K562 (cell line): ENCODE data around the gene PRKCB. TPM values are rescaled to one million over a fixed set of nuclear protein-coding genes. Genes with fewer than 3 reads are reported as not detected.
A peak's percentile ranks its signal among the peaks of the same experiment; 100 is the strongest.

Experiments used
- ATAC-seq: fragments of 200-7000 bp; cut with Tn5 transposase; 3 replicates; pipeline ENCODE4 v1.9.1; 2020; ENCODE audit warnings: moderate library complexity
- BruUV-seq: library from RNA; stranded (reverse); fragments of 400-500 nt; replicated peaks from 2 replicates; lab custom pipeline; 2021; lab: Mats Ljungman, UMichigan
- CTCF ChIA-PET: fragments of 300-600 bp; formaldehyde crosslinking; extraction: SDS; loops from one replicate; lab custom pipeline; 2021; ENCODE audit warnings: low intra/inter-chr PET ratio; lab: Yijun Ruan, JAX
- POLR2A ChIA-PET: fragments of 300-600, 350-650 bp; sonication (Branson Sonifier 250); formaldehyde crosslinking; extraction: SDS; loops from one replicate; lab custom pipeline; 2021; ENCODE audit warnings: antibody characterized with exemption, inconsistent platforms; lab: Yijun Ruan, JAX
- DNase-seq, 4 experiments: peaks; one replicate each; pipeline versions ENCODE4 v3.0.0 to v3.0.0-alpha.2; 2011 to 2018; ENCODE audit warnings: low spot score in 3 of 4, mixed read lengths in 3 of 4; ENCODE audit errors: extremely low read depth in 1 of 4
- FAIRE-seq: peaks from 2 replicates; lab custom pipeline; 2011; peaks lifted over from hg19 to GRCh38; lab: Jason Lieb, UNC
- H2AFZ ChIP-seq: 2 replicates; pipeline ENCODE4 v1.6.0; 2011; ENCODE audit warnings: low read depth, low read length, control low read depth, inconsistent platforms
- H3K27ac ChIP-seq: fragments of 200-600 bp; 3 replicates; pipeline ENCODE4 v1.8.0; 2011; ENCODE audit warnings: low read depth, mild to moderate bottlenecking, control low read depth, inconsistent platforms, low read length, moderate library complexity, mixed read lengths; ENCODE audit errors: extremely low read depth
- H3K27me3 ChIP-seq, 2 experiments: fragments of 300-600 bp in 1 of 2; 2 replicates in 1 of 2; 3 replicates in 1 of 2; pipeline versions ENCODE4 v1.6.0 to v1.8.0; 2011; ENCODE audit warnings: inconsistent platforms in 2 of 2, low read length in 2 of 2, mild to moderate bottlenecking in 1 of 2, mixed read lengths in 1 of 2, moderate library complexity in 1 of 2; ENCODE audit not compliant: control insufficient read depth in 2 of 2, insufficient read depth in 2 of 2
- H3K36me3 ChIP-seq: fragments of 300-600 bp; 3 replicates; pipeline ENCODE4 v1.8.0; 2011; ENCODE audit warnings: mild to moderate bottlenecking, low read length, inconsistent platforms; ENCODE audit not compliant: control insufficient read depth, insufficient read depth
- H3K4me1 ChIP-seq, 2 experiments: fragments of 200-600 bp in 1 of 2; replicated peaks in 1 of 2; 2 replicates in 1 of 2; 3 replicates in 1 of 2; pipeline versions ENCODE4 v1.5.1 to v1.8.0; 2011; ENCODE audit warnings: inconsistent platforms in 2 of 2, low read length in 2 of 2, mild to moderate bottlenecking in 1 of 2, mixed read lengths in 1 of 2, moderate library complexity in 1 of 2; ENCODE audit not compliant: control insufficient read depth in 2 of 2, insufficient read depth in 2 of 2
- H3K4me2 ChIP-seq: 2 replicates; pipeline ENCODE4 v1.6.1; 2011; ENCODE audit warnings: low read length, control low read depth, inconsistent platforms, mixed read lengths; ENCODE audit not compliant: insufficient read depth
- H3K4me3 ChIP-seq: fragments of 200-600 bp; sonication (generic), shearing (Covaris generic); 2 replicates; pipeline ENCODE4 v1.5.1; 2016; ENCODE audit warnings: control low read depth, inconsistent platforms
- H3K79me2 ChIP-seq: fragments of 200-600 bp; 3 replicates; pipeline ENCODE4 v1.8.0; 2011; ENCODE audit warnings: low read length, inconsistent platforms; ENCODE audit not compliant: control insufficient read depth, insufficient read depth
- H3K9ac ChIP-seq, 2 experiments: 2 replicates each; pipeline versions ENCODE4 v1.6.0 to v1.6.1; 2011; ENCODE audit warnings: low read depth in 2 of 2, low read length in 2 of 2, control low read depth in 1 of 2, inconsistent platforms in 1 of 2, mild to moderate bottlenecking in 1 of 2, mixed read lengths in 1 of 2; ENCODE audit not compliant: insufficient read depth in 1 of 2
- H3K9me1 ChIP-seq: one replicate; pipeline ENCODE4 v1.6.0; 2011; ENCODE audit warnings: inconsistent platforms, mild to moderate bottlenecking, low read length, moderate library complexity; ENCODE audit not compliant: control insufficient read depth, insufficient read depth
- H3K9me3 ChIP-seq: replicated peaks from 2 replicates; pipeline ENCODE4 v1.5.1; 2011; ENCODE audit warnings: low read depth, low read length, inconsistent platforms; ENCODE audit not compliant: control insufficient read depth, insufficient read depth
- H4K20me1 ChIP-seq: replicated peaks from 2 replicates; pipeline ENCODE4 v1.6.1; 2011; ENCODE audit warnings: low read length, inconsistent platforms, mixed read lengths; ENCODE audit not compliant: control insufficient read depth, insufficient read depth
- ATF1 ChIP-seq, 2 experiments: fragments of 450-650 bp in 1 of 2; IDR thresholded peaks; 2 replicates each; pipeline ENCODE4 v1.6.1; 2016; ENCODE audit warnings: missing compliant biosample characterization in 1 of 2, missing genetic modification characterization in 1 of 2
- BCL6 ChIP-seq: fragments of 250-450 bp; sonication (Bioruptor Pico); IDR thresholded peaks from 2 replicates; pipeline ENCODE4 v1.4.0; 2020
- BCOR ChIP-seq: fragments of 450-650 bp; IDR thresholded peaks from 2 replicates; pipeline ENCODE4 v1.6.1; 2016
- BHLHE40 ChIP-seq: IDR thresholded peaks from 2 replicates; pipeline ENCODE4 v1.6.1; 2011; ENCODE audit warnings: low read length, improper control_type of control experiment
- ESRRA ChIP-seq: fragments of 450-650 bp; IDR thresholded peaks from 2 replicates; pipeline ENCODE4 v1.6.1; 2014; ENCODE audit warnings: low read depth, mild to moderate bottlenecking, moderate library complexity, borderline replicate concordance
- HNRNPL ChIP-seq: fragments of 200-400 bp; formaldehyde crosslinking; IDR thresholded peaks from 2 replicates; pipeline ENCODE4 v1.6.1; 2017; ENCODE audit warnings: low read depth, mild to moderate bottlenecking, low read length
- KDM1A ChIP-seq, 2 experiments: fragments of 450-650 bp; IDR thresholded peaks; 2 replicates each; pipeline ENCODE4 v1.6.1; 2016; ENCODE audit warnings: mild to moderate bottlenecking in 2 of 2
- MTA1 ChIP-seq: fragments of 450-650 bp; IDR thresholded peaks from 2 replicates; pipeline ENCODE4 v1.6.1; 2017; ENCODE audit warnings: borderline replicate concordance
- POLR2AphosphoS2 ChIP-seq: IDR thresholded peaks from 2 replicates; pipeline ENCODE4 v1.6.1; 2012; ENCODE audit warnings: low read length, improper control_type of control experiment
- RBM25 ChIP-seq: fragments of 200-400 bp; formaldehyde crosslinking; IDR thresholded peaks from 2 replicates; pipeline ENCODE4 v1.6.1; 2018; ENCODE audit warnings: low read length, low read depth, moderate library complexity; ENCODE audit not compliant: severe bottlenecking
- RERE ChIP-seq: sonication (generic); formaldehyde crosslinking; IDR thresholded peaks from 2 replicates; pipeline ENCODE4 v1.8.0; 2023; ENCODE audit warnings: missing genetic modification reagents, mild to moderate bottlenecking, borderline replicate concordance
- RFX1 ChIP-seq: fragments of 450-650 bp; IDR thresholded peaks from 2 replicates; pipeline ENCODE4 v1.6.1; 2016; ENCODE audit warnings: mild to moderate bottlenecking, moderate library complexity
- SREBF2 ChIP-seq: sonication (generic); formaldehyde crosslinking; IDR thresholded peaks from 2 replicates; pipeline ENCODE4 v1.4.0; 2020; ENCODE audit warnings: mild to moderate bottlenecking, missing genetic modification reagents
- ZNF184 ChIP-seq: sonication (generic); formaldehyde crosslinking; IDR thresholded peaks from 2 replicates; pipeline ENCODE4 v1.5.0; 2020; ENCODE audit warnings: missing genetic modification reagents
- ZNF354B ChIP-seq: fragments of 250-450 bp; sonication (Bioruptor Pico); IDR thresholded peaks from 2 replicates; pipeline ENCODE4 v1.4.0; 2020
- ZNF507 ChIP-seq: conservative IDR thresholded peaks from 2 replicates; pipeline ENCODE4 v1.6.1; 2017; ENCODE audit warnings: missing genetic modification characterization, missing compliant biosample characterization
- ZNF57 ChIP-seq: fragments of 450-650 bp; formaldehyde crosslinking; IDR thresholded peaks from 2 replicates; pipeline ENCODE4 v1.4.0; 2020; ENCODE audit warnings: mild to moderate bottlenecking, moderate library complexity
- ZNF766 ChIP-seq: fragments of 200-800 bp; sonication (Bioruptor generic); conservative IDR thresholded peaks from 2 replicates; pipeline ENCODE4 v1.6.1; 2016; ENCODE audit warnings: missing genetic modification characterization, missing compliant biosample characterization
- WGBS: fragments of 100-300 bp; shearing (Covaris generic); methylation state at CpG from one replicate; pipeline ENCODE4 v1.1.6; 2016; ENCODE audit warnings: low coverage, mixed read lengths; ENCODE audit not compliant: insufficient coverage; ENCODE audit errors: missing lambda C conversion rate; 5-methylcytosine and 5-hydroxymethylcytosine counted together
- in situ Hi-C: fragments of 300-500 bp; cut with MboI; formaldehyde crosslinking; loops from 4 replicates; pipeline ENCODE4 v1.15.0; 2018; ENCODE audit warnings: inconsistent platforms, mixed read lengths
- intact Hi-C: fragments of 100-400 bp; cut with micrococcal nuclease; formaldehyde crosslinking; loops from 2 replicates; pipeline ENCODE4 v1.14.2; 2022
- polyA plus RNA-seq, 8 experiments: library from polyadenylated mRNA; depleted of rRNA in 4 of 8; stranded (reverse) in 5 of 8; unstranded in 3 of 8; fragments of >200 nt; fragmentation: Nextera tagmentation in 2 of 8; fragmentation: Illumina TruSeq in 1 of 8; extraction: Ambion mirVana in 2 of 8; extraction: Trizol in 1 of 8; gene quantifications; 2 replicates each; pipeline versions ENCODE4 v1.2.1 to v1.2.3, GENCODE V29; 2011 to 2014; ENCODE audit warnings: inconsistent platforms in 1 of 8, missing spikeins in 1 of 8
- total RNA-seq, 7 experiments: library from RNA; depleted of rRNA in 6 of 7; stranded (reverse); fragments of >200 nt in 6 of 7; fragmentation: Illumina TruSeq in 2 of 7; extraction: Trizol in 2 of 7; gene quantifications; 2 replicates each; pipeline versions ENCODE4 v1.2.1 to v1.2.3, GENCODE V29; 2011 to 2021; ENCODE audit warnings: low replicate concordance in 1 of 7
- TF ChIP-seq, protein P1 (sequence below): fragments of 450-650 bp; IDR thresholded peaks from 2 replicates; pipeline ENCODE4 v1.6.1; 2014; ENCODE audit warnings: low read depth, mild to moderate bottlenecking, moderate library complexity, borderline replicate concordance

Gene PRKCB
- total and polyA plus RNA-seq, 9 of the 15 experiments (the other 6 are each of a cell fraction or from before 2014, with no cell fraction given) = 49.9 to 276 (median 148) TPM

- BruUV-seq = no TSS peak
- WGBS = 73% methylated on average over 1 of the region's 1 CpG
- Histone ChIP-seq H3K36me3 (peaks cover 91% of the 10 kb centered on the region), H3K79me2 (peaks cover 53% of the 10 kb centered on the region), H3K27ac (peak overlapping the region; percentile 2; the same call in 1 of the 3 replicates), H3K4me3 (no peak overlapping the region), H3K4me2 (no peak overlapping the region), H3K4me1 (peaks cover 4 to 15% of the 10 kb centered on the region in 2 experiments; a peak in 3 of 5 replicates), H3K9me1 (peaks cover 2% of the 10 kb centered on the region), H4K20me1 (no peaks in the 10 kb centered on the region), H2AFZ (no peak overlapping the region), H3K9me3 (no peaks in the 10 kb centered on the region), H3K27me3 (no peaks in the 10 kb centered on the region), H3K9ac (no peak overlapping the region; a peak in 1 of 4 replicates)
- DNase-seq = no peak
- ChIA-PET CTCF (no interaction called here), POLR2A (no interaction called here)
- in situ Hi-C loops = no loop called here
- intact Hi-C loops = no loop called here
- ATAC-seq = no peak
- peak; percentile 15 for FAIRE-seq
- no peak for TF ChIP-seq ZNF57 (CRISPR knock-in tag)
- no peak for TF ChIP-seq BCL6 (CRISPR knock-in tag)
- no peak for TF ChIP-seq BHLHE40
- no peak for TF ChIP-seq ATF1 (CRISPR knock-in tag; IDR thresholded peaks at IDR 0.05)
- TF ChIP-seq ATF1 (tag; IDR thresholded peaks at IDR 0.05) = no peak
- TF ChIP-seq ESRRA = peak; percentile 56; the same call in 1 of the 2 replicates
- no peak for TF ChIP-seq RERE (CRISPR knock-in tag)
- TF ChIP-seq BCOR = peak; percentile 53; the same call in 1 of the 2 replicates
- no peak for TF ChIP-seq HNRNPL
- no peak for TF ChIP-seq ZNF184 (CRISPR knock-in tag)
- TF ChIP-seq, protein P1, sequence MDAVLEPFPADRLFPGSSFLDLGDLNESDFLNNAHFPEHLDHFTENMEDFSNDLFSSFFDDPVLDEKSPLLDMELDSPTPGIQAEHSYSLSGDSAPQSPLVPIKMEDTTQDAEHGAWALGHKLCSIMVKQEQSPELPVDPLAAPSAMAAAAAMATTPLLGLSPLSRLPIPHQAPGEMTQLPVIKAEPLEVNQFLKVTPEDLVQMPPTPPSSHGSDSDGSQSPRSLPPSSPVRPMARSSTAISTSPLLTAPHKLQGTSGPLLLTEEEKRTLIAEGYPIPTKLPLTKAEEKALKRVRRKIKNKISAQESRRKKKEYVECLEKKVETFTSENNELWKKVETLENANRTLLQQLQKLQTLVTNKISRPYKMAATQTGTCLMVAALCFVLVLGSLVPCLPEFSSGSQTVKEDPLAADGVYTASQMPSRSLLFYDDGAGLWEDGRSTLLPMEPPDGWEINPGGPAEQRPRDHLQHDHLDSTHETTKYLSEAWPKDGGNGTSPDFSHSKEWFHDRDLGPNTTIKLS = no peak
- no peak for TF ChIP-seq ZNF507
- TF ChIP-seq RBM25 = peak; percentile 61
- 0 out of 4 replicates have a peak, but pooled peaks of 1 of the 2 experiments have one; percentile 17 for TF ChIP-seq KDM1A (IDR thresholded peaks at IDR 0.05)
- no peak for TF ChIP-seq ZNF354B
- no peak for TF ChIP-seq RFX1
- TF ChIP-seq ZNF766 (CRISPR knock-in tag) = no peak
- peak; percentile 57; the same call in 1 of the 2 replicates for TF ChIP-seq POLR2AphosphoS2
- no peak for TF ChIP-seq MTA1
- no peak for TF ChIP-seq SREBF2 (CRISPR knock-in tag)
Observed at GRCh38 chr16:24007934-24008333, 172.2 kb downstream of the PRKCB start.
